HepG2 (cell line): ENCODE data around the gene APOA1. TPM values are rescaled to one million over a fixed set of nuclear protein-coding genes. Genes with fewer than 3 reads are reported as not detected.
A peak's percentile ranks its signal among the peaks of the same experiment; 100 is the strongest.

ENCODE experiments used
- ATF2 ChIP-seq: sonication (generic); formaldehyde crosslinking; IDR thresholded peaks from 2 replicates; pipeline ENCODE4 v1.4.0; 2020; ENCODE audit warnings: missing genetic modification reagents
- CENPT ChIP-seq: sonication (generic); formaldehyde crosslinking; IDR thresholded peaks from 2 replicates; pipeline ENCODE4 v1.8.0; 2022; ENCODE audit warnings: low read depth, mild to moderate bottlenecking, moderate library complexity, missing genetic modification reagents
- GFI1 ChIP-seq: sonication (generic); formaldehyde crosslinking; IDR thresholded peaks from 2 replicates; pipeline ENCODE4 v1.5.0; 2020; ENCODE audit warnings: missing genetic modification reagents, mild to moderate bottlenecking, borderline replicate concordance
- HDAC6 ChIP-seq: fragments of 200-600 bp; sonication (generic); IDR thresholded peaks from 2 replicates; pipeline ENCODE4 v1.7.0; 2017; ENCODE audit warnings: mild to moderate bottlenecking, antibody characterized with exemption, low read length, low read depth
- NCOA2 ChIP-seq: sonication (generic); formaldehyde crosslinking; IDR thresholded peaks from 2 replicates; pipeline ENCODE4 v1.8.0; 2022; ENCODE audit warnings: inconsistent platforms
- NFYB ChIP-seq: sonication (generic); formaldehyde crosslinking; IDR thresholded peaks from 2 replicates; pipeline ENCODE4 v1.4.0; 2020; ENCODE audit warnings: missing genetic modification reagents
- REST ChIP-seq, 2 experiments: IDR thresholded peaks; 2 replicates each; pipeline ENCODE4 v1.6.1; 2011 to 2012; ENCODE audit warnings: low read length in 2 of 2, borderline replicate concordance in 1 of 2, low read depth in 1 of 2, mild to moderate bottlenecking in 1 of 2, moderate library complexity in 1 of 2
- XBP1 ChIP-seq: sonication (generic); formaldehyde crosslinking; IDR thresholded peaks from 2 replicates; pipeline ENCODE4 v1.5.0; 2020; ENCODE audit warnings: missing genetic modification reagents
- ZFP41 ChIP-seq: sonication (generic); formaldehyde crosslinking; IDR thresholded peaks from 2 replicates; pipeline ENCODE4 v1.4.0; 2020; ENCODE audit warnings: mild to moderate bottlenecking, missing genetic modification reagents, borderline replicate concordance
- ZNF318 ChIP-seq: sonication (generic); formaldehyde crosslinking; IDR thresholded peaks from 2 replicates; pipeline ENCODE4 v1.4.0; 2020; ENCODE audit warnings: mild to moderate bottlenecking, missing genetic modification reagents
- ZNF430 ChIP-seq: sonication (generic); formaldehyde crosslinking; IDR thresholded peaks from 2 replicates; pipeline ENCODE4 v1.9.0; 2021; ENCODE audit warnings: mild to moderate bottlenecking, missing genetic modification reagents
- ZNF83 ChIP-seq: sonication (generic); formaldehyde crosslinking; IDR thresholded peaks from 2 replicates; pipeline ENCODE4 v1.4.0; 2020; ENCODE audit warnings: missing genetic modification reagents, mild to moderate bottlenecking, borderline replicate concordance
- polyA plus RNA-seq, 8 experiments: library from polyadenylated mRNA; depleted of rRNA in 3 of 8; stranded (reverse) in 7 of 8; unstranded in 1 of 8; fragments of >200 nt; fragmentation: Illumina TruSeq in 4 of 8; extraction: Trizol in 4 of 8; gene quantifications; 2 replicates each; pipeline versions ENCODE4 v1.2.1 to v1.2.3, GENCODE V29; 2011 to 2016; ENCODE audit warnings: low read depth in 4 of 8, missing spikeins in 1 of 8, mixed read lengths in 1 of 8; ENCODE audit not compliant: insufficient read depth in 1 of 8
- total RNA-seq, 5 experiments: library from RNA; depleted of rRNA; stranded (reverse); fragments of >200 nt; fragmentation: Illumina TruSeq; extraction: Trizol; gene quantifications; 2 replicates each; pipeline ENCODE4 v1.2.3, GENCODE V29; 2016; ENCODE audit warnings: low read depth in 1 of 5

APOA1 gene
- total and polyA plus RNA-seq, 2 of the 13 experiments (the other 11 are each of a cell fraction or from before 2014, with no cell fraction given) = 1,973 to 5,485 TPM

- no peak for TF ChIP-seq ZNF318 (CRISPR knock-in tag)
- no peak for TF ChIP-seq ZNF430 (CRISPR knock-in tag)
- 0 out of 2 replicates have a peak, but pooled peaks have one; percentile 56 for TF ChIP-seq CENPT
- TF ChIP-seq NFYB = no peak
- no peak for TF ChIP-seq XBP1 (CRISPR knock-in tag)
- TF ChIP-seq GFI1 (CRISPR knock-in tag) = peak; percentile 23; the same call in 1 of the 2 replicates
- no peak for TF ChIP-seq ZNF83 (CRISPR knock-in tag)
- no peak for TF ChIP-seq REST (IDR thresholded peaks at IDR 0.05; ENCODE audit: borderline replicate concordance in 1 of 2, low read depth in 1 of 2, low read length in 2 of 2)
- no peak for TF ChIP-seq HDAC6
- no peak for TF ChIP-seq ATF2
- TF ChIP-seq ZFP41 (CRISPR knock-in tag) = no peak
- no peak for TF ChIP-seq NCOA2
Observed at GRCh38 chr11:116825854-116826750, 11.3 kb downstream of the APOA1 start (continued).
